GM18909 (cell line): Measurements from ENCODE around the gene ALKBH7.
"Not testable (repeated sequence)": the region's sequence is repeated elsewhere in the genome, so short reads cannot be mapped to it uniquely, and the experiment has no call there.

Experiments
- ATAC-seq: cut with Tn5 transposase; IDR thresholded peaks from one replicate; pipeline ENCODE4 v1.9.1; 2021; ENCODE audit warnings: mild to moderate bottlenecking; ENCODE audit not compliant: unreplicated experiment, poor library complexity

ALKBH7 gene

GRCh38 chr19:6394831-6395230 is 22.2 kb downstream of the ALKBH7 start:
- ATAC-seq = no peak

- no peak for ATAC-seq
Measured at GRCh38 chr19:6396305-6396704, 23.7 kb downstream of the ALKBH7 start.

GRCh38 chr19:6400062-6400944 is 27.7 kb downstream of the ALKBH7 start:
- ATAC-seq = not testable (repeated sequence)

- no peak for ATAC-seq
Measured at GRCh38 chr19:6402058-6402457, 29.5 kb downstream of the ALKBH7 start.

GRCh38 chr19:6402837-6403608 is 30.4 kb downstream of the ALKBH7 start:
- ATAC-seq = no peak

- no peak for ATAC-seq
Measured at GRCh38 chr19:6406401-6406800, 33.8 kb downstream of the ALKBH7 start.

GRCh38 chr19:6409346-6409745 is 36.8 kb downstream of the ALKBH7 start:
- no peak for ATAC-seq

GRCh38 chr19:6412061-6412446 is 39.5 kb downstream of the ALKBH7 start:
- no peak for ATAC-seq

- ATAC-seq = no peak
Measured at GRCh38 chr19:6412447-6413091, 40.0 kb downstream of the ALKBH7 start.

- no peak for ATAC-seq
Measured at GRCh38 chr19:6413291-6413690, 40.7 kb downstream of the ALKBH7 start.

- no peak for ATAC-seq
Measured at GRCh38 chr19:6413721-6414643, 41.4 kb downstream of the ALKBH7 start.

- no peak for ATAC-seq
Measured at GRCh38 chr19:6414793-6415590, 42.4 kb downstream of the ALKBH7 start.

- no peak for ATAC-seq
Measured at GRCh38 chr19:6415591-6416190, 43.1 kb downstream of the ALKBH7 start.

- no peak for ATAC-seq
Measured at GRCh38 chr19:6416658-6417405, 44.2 kb downstream of the ALKBH7 start.

GRCh38 chr19:6417713-6418561 is 45.3 kb downstream of the ALKBH7 start:
- ATAC-seq = no peak

GRCh38 chr19:6418562-6418932 is 46.0 kb downstream of the ALKBH7 start:
- no peak for ATAC-seq
